Memory B cell (primary cell): ENCODE results near the gene THEM4.
"Not testable (repeated sequence)": the region's sequence is repeated elsewhere in the genome, so short reads cannot be mapped to it uniquely, and the experiment has no call there.

ENCODE experiments used
- ATAC-seq: fragments of 150-1000 bp; cut with Tn5 transposase; 2 replicates; pipeline ENCODE4 v1.10.0; 2021; ENCODE audit warnings: low read depth, mild to moderate bottlenecking, moderate library complexity
- DNase-seq, 2 donors: peaks; one replicate each; pipeline ENCODE4 v3.0.0; 2022; ENCODE audit warnings: low spot score in 2 of 2
- H3K27ac Mint-ChIP-seq: one replicate; pipeline ENCODE4 v1.8.0; 2022; ENCODE audit warnings: mild to moderate bottlenecking, moderate library complexity, mixed read lengths
- H3K27me3 Mint-ChIP-seq: one replicate; pipeline ENCODE4 v1.8.0; 2022; ENCODE audit warnings: mixed read lengths
- H3K36me3 Mint-ChIP-seq: one replicate; pipeline ENCODE4 v1.8.0; 2022; ENCODE audit warnings: mild to moderate bottlenecking, mixed read lengths
- H3K4me1 Mint-ChIP-seq: one replicate; pipeline ENCODE4 v1.8.0; 2022; ENCODE audit warnings: mixed read lengths
- H3K4me3 Mint-ChIP-seq: one replicate; pipeline ENCODE4 v1.8.0; 2022; ENCODE audit warnings: mild to moderate bottlenecking, moderate library complexity, mixed read lengths
- H3K9me3 Mint-ChIP-seq: one replicate; pipeline ENCODE4 v1.8.0; 2022; ENCODE audit warnings: mixed read lengths

The THEM4 gene

GRCh38 chr1:151916726-151917370 lies 7.5 kb upstream of the THEM4 start:
- peaks cover 4% of the 10 kb centered on the region for H3K36me3 Mint-ChIP-seq
- DNase-seq (no peak), ATAC-seq (no peak)
- H3K9me3 Mint-ChIP-seq: peaks cover 1% of the 10 kb centered on the region
- H3K4me3 Mint-ChIP-seq: no peak overlapping the region
- H3K27me3 Mint-ChIP-seq: no peaks in the 10 kb centered on the region
- H3K4me1 Mint-ChIP-seq: peaks cover 17% of the 10 kb centered on the region
- H3K27ac Mint-ChIP-seq: no peak overlapping the region

GRCh38 chr1:151915061-151915686 lies 5.9 kb upstream of the THEM4 start:
- DNase-seq (no peak), ATAC-seq (no peak)
- Mint-ChIP-seq H3K9me3 (peaks cover 1% of the 10 kb centered on the region), H3K4me1 (peaks cover 5% of the 10 kb centered on the region), H3K27me3 (no peaks in the 10 kb centered on the region), H3K4me3 (no peak overlapping the region), H3K27ac (no peak overlapping the region), H3K36me3 (peaks cover 4% of the 10 kb centered on the region)

DNA sequence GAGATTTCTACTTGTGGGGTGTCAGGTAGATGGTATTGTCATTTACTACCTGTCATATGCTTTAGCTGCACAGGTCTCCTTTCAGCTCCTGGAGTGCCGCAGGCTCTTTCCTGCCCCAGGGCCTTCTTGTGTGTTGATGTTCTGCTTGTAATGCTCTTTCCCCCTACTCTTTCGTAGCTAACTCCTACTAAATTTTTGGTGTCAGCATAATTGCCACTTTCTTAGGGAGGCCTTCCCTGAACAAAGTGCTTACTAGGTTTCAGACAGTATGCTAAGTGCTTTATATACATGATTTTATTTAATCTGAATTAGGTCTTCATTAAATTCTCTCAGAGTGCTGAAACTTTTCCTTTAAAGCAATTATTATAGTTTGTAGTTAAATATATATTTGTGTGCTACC lies 4.8 kb upstream of the THEM4 start:
- Mint-ChIP-seq H3K27ac (no peak overlapping the region), H3K27me3 (no peaks in the 10 kb centered on the region), H3K4me3 (no peak overlapping the region), H3K9me3 (no peaks in the 10 kb centered on the region), H3K36me3 (no peaks in the 10 kb centered on the region), H3K4me1 (peaks cover 4% of the 10 kb centered on the region)
- ATAC-seq: no peak
- no peak for DNase-seq

DNA sequence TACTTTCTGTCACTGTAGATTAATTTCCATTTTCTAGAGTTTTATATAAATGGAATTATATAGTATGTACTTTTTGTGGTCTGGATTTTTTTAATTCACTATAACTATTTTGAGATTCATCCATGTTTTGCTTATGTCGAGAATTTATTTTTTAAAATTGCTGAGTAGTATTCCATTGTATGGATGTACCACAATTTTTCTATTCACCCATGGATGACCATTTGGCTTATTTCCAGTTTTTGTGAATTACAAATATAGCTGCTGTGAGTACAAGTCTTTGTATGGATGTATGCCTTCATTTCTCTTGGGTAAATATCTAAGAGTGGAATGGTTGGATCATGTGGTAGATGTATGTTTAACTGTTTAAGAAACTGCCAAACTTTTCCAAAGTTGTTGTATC lies 3.7 kb upstream of the THEM4 start:
- ATAC-seq: no peak
- H3K36me3 Mint-ChIP-seq: peaks cover 4% of the 10 kb centered on the region
- peaks cover 7% of the 10 kb centered on the region for H3K4me1 Mint-ChIP-seq
- no peaks in the 10 kb centered on the region for H3K27me3 Mint-ChIP-seq
- DNase-seq: no peak
- H3K27ac Mint-ChIP-seq: no peak overlapping the region
- no peaks in the 10 kb centered on the region for H3K9me3 Mint-ChIP-seq
- no peak overlapping the region for H3K4me3 Mint-ChIP-seq

DNA sequence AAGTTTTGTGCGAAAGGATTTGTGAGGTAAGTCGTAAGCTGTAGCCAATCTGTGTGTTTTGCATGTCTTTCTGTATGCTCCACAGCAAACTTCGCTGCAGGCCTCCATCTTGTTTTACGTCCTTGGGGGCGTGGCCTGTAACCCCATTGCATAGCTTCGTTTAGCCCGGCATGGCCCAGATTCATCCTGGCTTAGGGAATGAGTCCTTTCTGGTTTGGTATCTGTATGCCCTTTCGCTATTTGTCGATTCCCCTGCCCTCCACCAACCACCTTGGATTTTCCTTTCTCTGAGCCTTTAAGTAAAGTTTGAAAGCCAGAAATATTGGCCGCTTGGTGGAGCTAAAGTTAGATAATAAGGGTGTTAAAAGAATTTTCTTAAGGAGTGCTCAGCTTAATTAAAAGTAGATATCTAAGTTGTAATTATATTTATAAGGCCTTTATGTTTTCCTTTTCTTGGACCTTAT lies 1.1 kb downstream of the THEM4 start:
- ATAC-seq (no peak), DNase-seq (no peak)
- Mint-ChIP-seq H3K27me3 (no peaks in the 10 kb centered on the region), H3K4me3 (peak overlapping the region; percentile 87), H3K9me3 (no peaks in the 10 kb centered on the region), H3K27ac (peak overlapping the region; percentile 78), H3K4me1 (peaks cover 10% of the 10 kb centered on the region), H3K36me3 (peaks cover 22% of the 10 kb centered on the region)

- Mint-ChIP-seq H3K27ac (no peak overlapping the region), H3K27me3 (no peaks in the 10 kb centered on the region), H3K36me3 (peaks cover 22% of the 10 kb centered on the region), H3K4me3 (no peak overlapping the region), H3K9me3 (no peaks in the 10 kb centered on the region), H3K4me1 (peaks cover 10% of the 10 kb centered on the region)
- ATAC-seq (no peak), DNase-seq (no peak)
These were observed 1.8 kb downstream of the THEM4 start for GRCh38 chr1:151907363-151908139.

DNA sequence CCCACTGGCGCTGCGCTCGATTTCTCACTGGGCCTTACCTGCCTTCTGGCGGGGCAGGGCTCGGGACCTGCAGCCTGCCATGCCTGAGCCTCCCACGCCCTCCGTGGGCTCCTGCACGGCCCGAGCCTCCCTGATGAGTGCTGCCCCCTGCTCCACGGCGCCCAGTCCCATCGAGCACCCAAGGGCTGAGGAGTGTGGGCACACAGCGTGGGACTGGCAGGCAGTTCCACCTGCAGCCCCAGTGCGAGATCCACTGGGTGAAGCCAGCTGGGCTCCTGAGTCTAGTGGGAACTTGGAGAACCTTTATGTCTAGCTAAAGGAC lies 3.0 kb downstream of the THEM4 start:
- not testable (repeated sequence) for DNase-seq, H3K27me3 Mint-ChIP-seq, H3K27ac Mint-ChIP-seq, ATAC-seq, H3K9me3 Mint-ChIP-seq, H3K4me3 Mint-ChIP-seq
- Mint-ChIP-seq H3K4me1 (peaks cover 10% of the 10 kb centered on the region), H3K36me3 (peaks cover 29% of the 10 kb centered on the region)

DNA sequence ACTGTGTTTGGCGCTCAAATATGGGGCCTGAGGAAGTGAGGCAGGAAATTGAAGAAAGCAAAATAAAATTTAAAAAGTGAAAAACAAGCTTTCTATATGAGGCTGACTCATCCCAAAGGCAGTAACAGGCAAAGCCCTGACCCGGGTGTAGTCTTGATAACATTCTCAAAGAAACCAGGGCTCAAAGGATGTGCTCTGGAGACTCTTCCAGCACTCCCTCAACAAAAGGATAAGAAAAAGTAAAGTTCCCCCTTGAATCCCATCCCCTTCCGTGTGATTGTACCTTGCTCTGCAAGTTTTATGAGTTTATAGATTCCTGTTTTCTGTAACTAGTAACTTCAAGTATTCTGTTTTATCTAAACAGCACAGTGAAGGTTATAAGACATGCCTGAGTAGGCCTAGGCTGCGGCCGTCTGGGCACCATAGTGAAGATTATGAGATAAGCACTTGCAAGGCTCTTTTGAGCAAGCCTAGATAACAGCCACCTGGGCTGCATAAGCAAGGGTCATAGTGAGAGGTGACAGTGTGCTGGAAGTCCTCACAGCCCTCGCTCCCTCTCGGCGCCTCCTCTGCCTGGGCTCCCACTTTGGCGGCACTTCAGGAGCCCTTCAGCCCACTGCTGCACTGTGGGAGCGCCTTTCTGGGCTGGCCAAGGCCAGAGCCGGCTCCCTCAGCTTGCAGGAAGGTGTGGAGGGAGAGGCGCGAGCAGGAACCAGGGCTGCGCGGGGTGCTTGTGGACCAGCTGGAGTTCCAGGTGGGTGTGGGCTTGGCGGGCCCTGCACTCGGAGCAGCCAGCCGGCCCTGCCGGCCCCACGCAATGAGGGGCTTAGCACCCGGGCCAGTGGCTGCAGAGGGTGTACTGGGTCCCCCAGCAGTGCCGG lies 3.6 kb downstream of the THEM4 start:
- Mint-ChIP-seq H3K4me1 (peaks cover 10% of the 10 kb centered on the region), H3K36me3 (peaks cover 32% of the 10 kb centered on the region)
- not testable (repeated sequence) for H3K9me3 Mint-ChIP-seq, ATAC-seq, H3K4me3 Mint-ChIP-seq, DNase-seq, H3K27ac Mint-ChIP-seq, H3K27me3 Mint-ChIP-seq

DNA sequence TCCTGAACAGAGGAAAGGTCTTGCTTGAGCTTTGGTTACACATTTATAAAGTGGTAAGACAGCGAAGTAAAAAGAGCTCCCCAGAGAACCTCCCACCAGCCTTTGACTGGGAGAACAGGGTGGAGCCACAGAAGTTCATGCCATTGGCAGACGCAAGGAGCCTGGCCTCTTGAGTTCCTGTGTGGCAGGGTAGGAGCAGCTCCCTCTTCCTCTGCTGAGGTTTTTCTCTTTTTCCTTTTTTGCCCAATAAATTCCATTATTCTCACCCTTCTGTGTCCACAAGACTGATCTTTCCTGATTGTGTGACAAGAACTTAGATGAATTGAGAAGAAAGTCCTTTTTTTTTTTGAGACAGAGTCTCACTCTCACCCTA lies 4.3 kb downstream of the THEM4 start:
- Mint-ChIP-seq H3K36me3 (peaks cover 37% of the 10 kb centered on the region), H3K4me3 (no peak overlapping the region), H3K27ac (no peak overlapping the region), H3K27me3 (no peaks in the 10 kb centered on the region), H3K4me1 (peaks cover 10% of the 10 kb centered on the region), H3K9me3 (peaks cover 5% of the 10 kb centered on the region)
- DNase-seq (no peak), ATAC-seq (no peak)

GRCh38 chr1:151902858-151903257 lies 6.5 kb downstream of the THEM4 start:
- Mint-ChIP-seq H3K27ac (no peak overlapping the region), H3K36me3 (peaks cover 45% of the 10 kb centered on the region), H3K4me1 (peaks cover 9% of the 10 kb centered on the region), H3K9me3 (peaks cover 10% of the 10 kb centered on the region), H3K4me3 (no peak overlapping the region), H3K27me3 (no peaks in the 10 kb centered on the region)
- no peak for ATAC-seq
- no peak for DNase-seq

GRCh38 chr1:151900804-151901203 lies 8.5 kb downstream of the THEM4 start:
- peaks cover 10% of the 10 kb centered on the region for H3K9me3 Mint-ChIP-seq
- H3K4me1 Mint-ChIP-seq, ATAC-seq, H3K4me3 Mint-ChIP-seq, H3K27ac Mint-ChIP-seq, DNase-seq, H3K27me3 Mint-ChIP-seq: not testable (repeated sequence)
- H3K36me3 Mint-ChIP-seq: peaks cover 39% of the 10 kb centered on the region

GRCh38 chr1:151898519-151898991 lies 10.8 kb downstream of the THEM4 start:
- peaks cover 10% of the 10 kb centered on the region for H3K9me3 Mint-ChIP-seq
- peaks cover 33% of the 10 kb centered on the region for H3K36me3 Mint-ChIP-seq
- DNase-seq: no peak
- H3K27me3 Mint-ChIP-seq: no peaks in the 10 kb centered on the region
- no peak overlapping the region for H3K4me3 Mint-ChIP-seq
- H3K27ac Mint-ChIP-seq: no peak overlapping the region
- no peak for ATAC-seq
- H3K4me1 Mint-ChIP-seq: peaks cover 6% of the 10 kb centered on the region

- Mint-ChIP-seq H3K4me1 (peaks cover 6% of the 10 kb centered on the region), H3K36me3 (peaks cover 37% of the 10 kb centered on the region), H3K27me3 (no peaks in the 10 kb centered on the region), H3K27ac (no peak overlapping the region), H3K9me3 (peaks cover 10% of the 10 kb centered on the region), H3K4me3 (no peak overlapping the region)
- DNase-seq (no peak), ATAC-seq (no peak)
These were observed 11.3 kb downstream of the THEM4 start for GRCh38 chr1:151897991-151898431.
